GM15510 (cell line): Measurements from ENCODE around the gene WNK2.

ENCODE experiments used
- POLR2A ChIP-seq: IDR thresholded peaks from 3 replicates; pipeline ENCODE4 v1.6.1; 2011; ENCODE audit warnings: borderline replicate concordance; ENCODE audit not compliant: insufficient read length; ENCODE audit errors: extremely low read depth

The WNK2 gene

DNA sequence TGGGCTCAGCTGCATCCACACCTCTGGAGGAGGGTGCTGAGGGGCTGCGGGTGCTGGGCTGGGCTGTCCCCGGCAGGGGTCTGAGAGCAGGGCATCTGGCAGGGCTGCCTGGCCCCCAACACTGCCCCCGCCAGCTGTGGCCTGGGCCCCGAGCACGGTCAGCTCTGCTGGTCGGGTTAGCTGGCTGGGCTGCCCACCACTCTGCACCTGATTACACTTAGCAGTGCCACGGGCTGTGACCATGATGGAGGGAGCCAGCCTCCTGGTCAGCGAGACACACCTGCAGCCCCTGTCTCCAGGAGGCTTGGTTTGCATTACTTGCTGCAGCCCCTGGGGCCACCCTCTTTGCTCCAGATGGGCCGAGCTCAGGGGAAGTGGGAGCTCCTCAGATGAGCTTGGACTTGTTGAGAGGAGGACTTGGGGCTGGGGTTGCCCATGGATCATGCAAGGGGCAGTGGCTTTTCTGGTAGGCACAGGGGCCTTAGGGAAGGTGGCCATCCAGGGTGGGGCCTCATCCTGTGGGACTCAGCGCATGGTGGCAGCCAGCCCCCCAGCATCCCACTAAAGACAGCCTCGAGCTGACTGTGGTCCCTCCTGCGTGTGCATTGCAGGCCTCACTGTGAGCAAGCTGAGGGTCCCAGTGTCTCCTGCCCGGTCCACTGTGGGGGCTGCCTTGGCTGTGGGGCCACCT is 135.5 kb downstream of the WNK2 start:
- no peak for TF ChIP-seq POLR2A

DNA sequence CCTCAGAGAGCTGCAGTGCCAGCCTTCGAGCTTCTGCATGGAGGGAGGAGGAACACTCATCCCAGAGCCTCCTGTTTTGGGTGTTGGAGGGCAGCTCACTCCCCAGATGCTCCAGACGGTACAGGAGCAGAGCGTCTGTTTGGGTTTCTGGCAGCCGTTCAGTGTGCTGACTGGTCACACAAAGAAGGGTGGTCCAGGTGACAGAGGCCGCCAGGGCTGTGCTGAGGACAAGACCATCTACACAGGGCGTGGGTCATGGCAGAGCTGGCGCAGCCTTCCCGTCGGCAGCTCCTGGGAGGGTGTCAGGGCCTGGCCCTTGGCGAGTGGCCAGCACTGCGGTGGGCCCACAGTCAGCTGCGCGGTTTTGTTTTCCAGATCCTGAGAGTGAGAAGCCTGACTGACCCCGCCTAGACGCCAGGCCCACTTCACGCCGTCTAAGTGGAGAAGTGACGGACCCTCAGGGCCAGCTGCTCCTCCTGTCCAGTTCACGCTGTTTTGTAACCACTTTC is 136.1 kb downstream of the WNK2 start:
- TF ChIP-seq POLR2A = no peak

DNA sequence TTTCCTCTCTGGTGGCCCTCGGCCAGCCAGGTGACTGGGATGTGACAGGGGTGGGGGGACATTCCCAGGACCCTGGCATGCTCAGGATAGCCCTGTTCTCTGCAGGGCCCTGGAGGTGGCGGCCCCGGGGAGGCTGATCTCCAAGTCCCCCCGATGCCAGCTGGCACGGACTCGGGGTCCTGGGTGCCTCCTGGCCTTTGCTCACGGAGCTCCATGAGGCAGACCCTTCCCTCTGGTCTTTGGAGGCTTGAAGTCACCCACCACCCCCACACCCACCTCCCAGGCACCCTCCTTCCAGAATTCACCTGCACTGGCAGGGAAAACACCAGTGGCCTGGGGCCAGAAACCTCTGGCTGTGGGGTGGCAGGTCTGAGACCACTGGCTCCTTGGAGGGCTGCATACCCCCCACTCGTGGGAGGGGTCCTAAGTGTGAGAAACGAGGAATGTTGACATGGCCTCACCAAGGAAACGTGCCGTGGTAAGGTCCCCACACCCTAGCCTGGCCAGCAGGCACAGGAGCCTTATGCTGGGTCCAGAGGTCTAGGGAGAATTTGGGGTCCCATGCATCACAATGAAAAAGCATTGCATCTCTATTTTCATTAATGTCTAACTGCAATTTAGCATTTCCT is 136.8 kb downstream of the WNK2 start:
- no peak for TF ChIP-seq POLR2A

DNA sequence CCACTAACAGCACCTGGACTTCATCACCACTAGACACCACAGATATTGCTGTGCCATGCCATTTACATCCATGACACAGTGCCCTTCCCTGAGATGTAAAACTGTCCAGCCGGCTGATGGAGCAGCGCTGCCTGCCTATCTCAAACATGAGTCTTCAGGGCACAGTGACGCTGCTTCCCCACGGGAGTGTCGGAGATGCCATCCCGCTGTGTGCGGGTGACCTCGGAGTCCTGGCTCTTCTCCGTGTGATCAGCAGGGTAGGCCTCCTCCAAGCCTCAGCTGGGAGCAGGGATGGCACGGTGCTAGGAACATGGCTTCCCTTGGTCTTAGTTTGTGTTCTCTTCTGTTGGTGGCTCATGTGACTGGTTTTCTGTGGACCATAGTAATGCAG is 137.3 kb downstream of the WNK2 start:
- TF ChIP-seq POLR2A = no peak

DNA sequence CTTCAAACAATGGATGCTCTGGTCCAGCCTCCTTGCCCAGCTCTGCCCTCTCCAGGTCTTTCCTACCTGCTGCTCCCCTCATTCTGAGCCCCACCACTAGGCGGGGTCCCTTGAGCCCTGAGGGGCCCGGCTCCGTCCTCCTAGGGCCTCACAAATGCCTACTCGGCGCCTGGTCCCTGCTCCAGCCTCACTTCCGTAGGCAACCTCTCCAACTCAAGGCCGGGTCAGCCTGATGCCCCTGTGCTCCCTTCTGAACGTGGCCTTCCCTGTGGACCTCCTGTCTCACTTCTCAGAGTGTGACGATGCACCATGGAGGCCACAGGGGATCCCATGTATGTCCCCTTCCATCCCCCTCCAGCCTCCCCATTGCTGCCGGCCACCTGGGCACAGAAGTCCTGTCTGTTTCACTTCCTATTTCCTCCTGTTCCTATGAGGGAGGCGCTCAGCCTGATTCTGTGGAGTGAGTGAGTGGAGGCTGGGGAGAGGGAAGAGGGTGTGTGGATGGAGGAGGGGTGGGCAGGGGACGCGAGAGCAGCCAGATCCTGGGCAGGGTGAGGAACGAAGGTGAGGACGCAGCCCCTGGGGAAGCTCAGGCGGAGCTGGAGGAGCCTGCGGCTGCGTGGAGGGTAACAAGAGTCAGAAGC is 140.4 kb downstream of the WNK2 start:
- TF ChIP-seq POLR2A = no peak

DNA sequence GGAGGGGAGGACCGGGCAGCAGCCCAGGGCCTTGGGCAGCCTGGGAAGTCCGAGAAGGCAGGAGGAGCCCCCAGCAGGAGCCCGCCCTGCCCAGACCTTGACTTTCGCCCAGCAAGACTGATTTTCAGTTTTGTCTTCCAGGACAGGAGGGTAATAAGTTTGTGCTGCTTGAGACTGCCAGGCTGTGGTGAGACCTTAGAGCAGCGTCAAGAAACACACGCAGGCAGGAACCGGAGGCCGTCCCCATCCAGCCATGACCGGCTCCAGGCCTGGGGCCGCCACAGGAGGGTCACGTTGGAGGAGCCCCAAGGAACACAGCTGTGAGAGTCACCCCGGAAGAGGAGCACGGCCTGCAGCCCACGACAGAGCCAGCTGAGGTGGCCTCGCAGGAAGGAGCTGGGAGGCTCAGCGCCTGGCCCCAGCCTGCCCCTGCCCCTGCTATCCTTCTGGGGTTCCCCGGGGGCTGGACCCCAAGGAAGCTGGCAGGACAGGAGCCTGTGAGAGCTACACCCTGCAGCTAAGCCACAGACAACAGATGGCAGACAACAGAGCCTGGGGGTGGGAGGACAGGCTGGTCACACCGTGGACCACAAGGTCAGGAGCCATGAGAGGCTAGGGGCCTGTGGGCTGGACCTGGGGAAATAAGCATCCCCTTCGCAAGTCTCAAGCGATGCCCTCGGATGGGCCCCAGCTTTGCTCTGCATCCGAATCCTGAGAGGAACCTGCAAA is 141.5 kb downstream of the WNK2 start:
- no peak for TF ChIP-seq POLR2A

DNA sequence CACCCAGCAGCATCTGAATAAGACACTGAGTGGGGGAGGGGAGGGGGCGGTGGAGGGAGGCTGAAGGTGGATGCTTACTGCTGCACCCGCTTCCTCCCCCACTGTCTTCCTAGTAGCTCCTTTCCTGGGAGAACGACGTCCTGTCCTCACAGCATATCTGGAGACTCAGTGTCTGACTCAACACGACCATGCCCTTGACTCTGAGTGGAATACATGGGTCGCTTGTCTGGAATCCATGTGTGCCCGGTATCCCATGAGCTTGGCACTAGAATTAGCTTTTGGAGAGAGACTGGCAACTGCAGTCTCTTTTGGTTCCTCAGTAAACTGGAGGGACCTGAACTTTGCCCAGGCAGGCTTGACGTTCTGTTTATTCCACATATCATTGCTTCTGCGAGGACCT is 142.1 kb downstream of the WNK2 start:
- TF ChIP-seq POLR2A = no peak

DNA sequence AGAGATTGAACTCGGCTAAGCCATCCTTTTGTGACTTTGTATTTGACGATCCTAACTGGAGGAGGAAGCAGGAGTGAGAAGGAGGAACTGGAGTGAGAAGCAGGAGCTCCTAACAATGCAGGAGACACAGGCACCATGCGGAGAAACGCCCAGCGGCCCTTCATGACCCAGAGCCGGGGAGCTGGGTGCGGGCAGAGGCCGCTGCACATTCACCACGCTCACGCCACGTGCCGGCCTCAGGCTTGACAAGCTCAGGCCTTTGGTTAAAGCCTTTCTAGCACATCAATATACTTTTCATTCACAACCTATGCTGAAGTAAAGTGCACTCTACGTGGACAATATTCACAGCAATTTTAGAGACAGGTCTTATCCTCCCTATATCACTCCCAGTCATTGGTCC is 142.7 kb downstream of the WNK2 start:
- no peak for TF ChIP-seq POLR2A

DNA sequence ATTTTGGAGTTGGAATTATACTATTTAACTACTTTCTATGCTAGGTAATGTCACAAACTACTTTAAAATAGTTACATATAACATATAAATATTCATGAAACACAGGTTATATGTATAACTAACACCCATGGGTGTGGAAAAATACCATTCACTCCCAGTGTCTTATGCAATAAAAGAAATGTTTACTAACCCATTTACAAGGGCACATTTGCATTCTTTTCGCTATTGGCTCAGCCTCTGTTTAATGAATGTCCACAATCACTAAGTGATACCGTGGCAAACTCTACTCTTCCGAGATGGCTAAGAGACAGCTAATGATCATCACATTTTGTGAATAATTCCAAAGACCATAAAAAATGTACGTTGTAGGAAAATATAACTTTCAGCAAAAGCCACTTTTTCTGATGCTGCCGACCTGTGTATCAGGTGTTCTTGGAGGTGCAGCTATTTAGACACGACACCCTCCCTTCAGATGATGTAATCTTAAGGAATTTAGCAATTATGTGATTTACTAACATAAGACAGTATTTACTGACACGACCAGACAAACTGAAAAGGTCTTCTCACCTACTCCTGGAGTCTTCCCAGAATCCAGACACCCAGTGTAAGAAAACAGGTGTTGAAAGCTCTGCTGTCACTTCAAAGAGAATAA is 145.8 kb downstream of the WNK2 start:
- no peak for TF ChIP-seq POLR2A

DNA sequence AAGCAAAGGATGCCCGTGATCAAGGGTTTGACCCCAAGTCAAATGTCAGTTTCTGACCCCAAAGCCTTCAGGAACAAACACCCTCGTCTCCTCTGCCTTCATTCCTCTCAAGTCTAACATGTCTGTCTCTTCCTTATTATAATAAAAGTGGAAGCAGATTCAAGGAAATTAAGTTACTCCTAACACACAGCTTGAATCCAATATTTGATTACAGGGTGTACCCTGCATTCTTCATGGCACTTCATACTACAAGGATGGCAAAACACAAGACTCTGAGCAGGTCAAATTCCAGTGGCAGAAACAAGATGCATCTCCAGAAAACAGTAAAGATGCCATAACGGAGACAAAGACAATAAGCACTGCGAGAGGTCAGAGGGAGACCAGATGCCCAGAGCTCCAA is 148.4 kb downstream of the WNK2 start:
- TF ChIP-seq POLR2A = no peak

DNA sequence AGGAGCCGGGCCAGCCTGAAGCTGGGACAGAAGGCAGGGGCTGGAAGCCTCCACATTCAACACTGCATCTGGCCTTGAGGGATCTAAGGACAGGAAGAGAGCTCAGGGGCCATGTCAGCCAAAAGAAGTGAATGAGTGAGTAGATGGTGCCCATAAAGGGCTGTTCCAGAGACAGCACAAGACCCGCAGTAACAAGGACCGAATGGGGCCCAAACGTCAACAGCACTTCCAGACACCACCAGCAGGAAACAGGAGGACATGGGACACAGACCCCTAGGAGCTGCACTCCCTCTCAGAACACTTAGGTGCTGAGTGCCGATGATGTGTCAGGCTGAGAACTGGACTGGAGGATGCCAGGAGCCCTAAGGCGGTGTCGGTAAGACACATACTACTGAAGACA is 152.8 kb downstream of the WNK2 start:
- TF ChIP-seq POLR2A = no peak

DNA sequence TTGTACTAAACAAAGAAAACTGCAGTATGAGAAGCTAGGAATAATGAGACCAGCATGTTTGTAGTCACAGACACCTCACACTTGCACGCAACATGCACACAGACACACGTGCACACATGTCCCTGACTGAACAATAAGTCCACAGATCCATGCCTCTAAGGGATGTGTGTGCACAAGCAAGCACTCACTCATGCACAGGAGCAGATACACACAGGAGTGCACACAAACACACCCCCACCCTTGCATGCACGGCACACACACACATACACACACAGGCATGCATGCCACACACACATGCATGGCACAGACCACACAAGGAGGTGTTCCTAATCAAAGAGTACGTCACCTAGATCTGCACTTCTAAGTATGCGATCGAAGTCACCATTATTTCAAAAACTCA is 156.2 kb downstream of the WNK2 start:
- TF ChIP-seq POLR2A = no peak

DNA sequence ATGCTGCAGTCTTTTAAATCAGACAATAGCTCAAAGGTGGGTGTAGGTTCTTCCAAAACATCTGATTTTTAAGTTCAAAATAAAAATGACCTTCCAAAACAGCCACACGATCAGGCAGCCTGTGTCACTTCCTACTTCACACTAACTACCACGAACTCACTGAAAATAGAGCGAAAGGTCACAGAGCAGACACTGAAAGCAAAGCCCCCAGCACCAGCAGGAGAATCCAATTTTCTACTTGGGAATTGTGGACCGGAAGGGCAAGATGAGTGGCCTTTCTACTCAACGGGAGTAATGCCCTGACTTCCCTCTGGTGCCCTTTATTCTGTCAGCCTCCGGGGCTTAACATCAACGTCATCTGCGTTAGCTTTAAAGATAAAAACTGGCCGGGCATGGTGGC is 159.7 kb downstream of the WNK2 start:
- TF ChIP-seq POLR2A = no peak

DNA sequence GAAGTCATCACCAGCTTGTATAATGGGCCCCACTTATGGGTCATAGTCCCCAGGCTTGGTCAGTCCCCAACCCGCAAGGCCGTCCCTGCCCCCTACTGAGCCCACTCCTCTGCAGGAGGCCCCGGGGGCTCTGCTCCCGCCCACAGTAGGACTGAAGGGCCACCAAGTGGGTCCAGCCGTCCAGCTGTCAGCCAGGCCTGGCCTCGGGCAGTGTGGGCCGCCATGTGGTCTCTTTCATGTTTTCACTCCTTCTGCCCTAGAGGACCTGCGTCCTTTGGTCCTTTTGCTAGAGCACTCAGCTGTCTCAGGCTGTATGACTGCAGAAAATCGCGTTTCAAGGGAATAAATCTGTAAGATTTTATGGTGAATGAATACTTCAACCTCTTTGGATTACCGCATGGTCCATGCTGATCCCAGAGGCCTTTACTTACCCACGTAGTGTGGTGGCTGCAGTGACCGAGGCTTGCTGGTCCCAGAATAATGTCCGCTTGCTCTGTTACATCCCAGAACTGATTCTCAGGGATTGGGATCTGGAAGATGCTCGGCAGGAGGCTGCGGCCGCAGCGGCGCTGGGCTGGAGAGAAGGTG is 161.8 kb downstream of the WNK2 start:
- no peak for TF ChIP-seq POLR2A
